SK-N-SH treated with all-trans-retinoic acid at 6 μM for 48 hours (cell line): ENCODE data around the gene CCDC197.
A peak's percentile ranks its signal among the peaks of the same experiment; 100 is the strongest.

ENCODE experiments used
- ATAC-seq: fragments of 200-7000 bp; cut with Tn5 transposase; 3 replicates; pipeline ENCODE4 v1.9.1; 2020; ENCODE audit warnings: mild to moderate bottlenecking, moderate library complexity
- ARNTL ChIP-seq: fragments of 450-650 bp; formaldehyde crosslinking; IDR thresholded peaks from 2 replicates; pipeline ENCODE4 v1.5.0; 2020; ENCODE audit warnings: low read depth, mild to moderate bottlenecking, moderate library complexity, borderline replicate concordance
- BACH2 ChIP-seq: fragments of 250-450 bp; sonication (Bioruptor Pico); IDR thresholded peaks from 2 replicates; pipeline ENCODE4 v1.9.0; 2021; ENCODE audit warnings: mild to moderate bottlenecking, borderline replicate concordance
- CSDC2 ChIP-seq: fragments of 250-450 bp; sonication (Bioruptor Pico); IDR thresholded peaks from 2 replicates; pipeline ENCODE4 v1.5.0; 2020; ENCODE audit warnings: mild to moderate bottlenecking, moderate library complexity
- ESRRG ChIP-seq: fragments of 250-450 bp; sonication (Bioruptor Pico); IDR thresholded peaks from 2 replicates; pipeline ENCODE4 v1.6.1; 2021; ENCODE audit warnings: mild to moderate bottlenecking
- GLIS3 ChIP-seq: fragments of 250-450 bp; sonication (Bioruptor Pico); IDR thresholded peaks from 2 replicates; pipeline ENCODE4 v1.5.0; 2020; ENCODE audit warnings: mild to moderate bottlenecking, moderate library complexity
- ISL1 ChIP-seq: fragments of 250-450 bp; sonication (Bioruptor Pico); IDR thresholded peaks from 2 replicates; pipeline ENCODE4 v2.1.2; 2022; ENCODE audit warnings: mild to moderate bottlenecking, moderate library complexity
- OSR1 ChIP-seq: fragments of 250-450 bp; sonication (Bioruptor Pico); IDR thresholded peaks from 2 replicates; pipeline ENCODE4 v1.8.0; 2022; ENCODE audit warnings: moderate library complexity, mild to moderate bottlenecking, inconsistent platforms
- PPARA ChIP-seq: fragments of 250-450 bp; sonication (Bioruptor Pico); IDR thresholded peaks from 2 replicates; pipeline ENCODE4 v1.5.0; 2020; ENCODE audit warnings: mild to moderate bottlenecking, borderline replicate concordance
- RARB ChIP-seq: fragments of 250-450 bp; sonication (Bioruptor Pico); IDR thresholded peaks from 2 replicates; pipeline ENCODE4 v1.8.0; 2021; ENCODE audit warnings: mild to moderate bottlenecking, moderate library complexity
- TCF4 ChIP-seq: fragments of 250-450 bp; sonication (Bioruptor Pico); IDR thresholded peaks from 2 replicates; pipeline ENCODE4 v1.8.0; 2021; ENCODE audit warnings: mild to moderate bottlenecking, moderate library complexity, borderline replicate concordance
- TOX ChIP-seq: fragments of 250-450 bp; sonication (Bioruptor Pico); IDR thresholded peaks from 2 replicates; pipeline ENCODE4 v1.8.0; 2021; ENCODE audit warnings: mild to moderate bottlenecking, moderate library complexity, borderline replicate concordance
- ZC3H10 ChIP-seq: fragments of 250-450 bp; sonication (Bioruptor Pico); IDR thresholded peaks from 2 replicates; pipeline ENCODE4 v1.5.1; 2021; ENCODE audit warnings: mild to moderate bottlenecking, moderate library complexity
- ZFP3 ChIP-seq: fragments of 250-450 bp; sonication (Bioruptor Pico); IDR thresholded peaks from 2 replicates; pipeline ENCODE4 v1.5.0; 2020; ENCODE audit warnings: mild to moderate bottlenecking, moderate library complexity
- ZFP30 ChIP-seq: fragments of 450-650 bp; formaldehyde crosslinking; IDR thresholded peaks from 2 replicates; pipeline ENCODE4 v1.5.0; 2022; ENCODE audit warnings: mild to moderate bottlenecking, moderate library complexity
- ZNF565 ChIP-seq: fragments of 450-650 bp; formaldehyde crosslinking; conservative IDR thresholded peaks from 2 replicates; pipeline ENCODE4 v1.5.0; 2020; ENCODE audit warnings: low read depth, mild to moderate bottlenecking, moderate library complexity
- ZNF70 ChIP-seq: fragments of 450-650 bp; formaldehyde crosslinking; IDR thresholded peaks from 2 replicates; pipeline ENCODE4 v1.5.0; 2020; ENCODE audit warnings: mild to moderate bottlenecking, moderate library complexity
- ZNF8 ChIP-seq: fragments of 450-650 bp; formaldehyde crosslinking; IDR thresholded peaks from 2 replicates; pipeline ENCODE4 v1.5.0; 2020; ENCODE audit warnings: mild to moderate bottlenecking, moderate library complexity
- TF ChIP-seq, protein P1 (sequence below): fragments of 250-450 bp; sonication (Bioruptor Pico); IDR thresholded peaks from 2 replicates; pipeline ENCODE4 v1.5.1; 2021; ENCODE audit warnings: mild to moderate bottlenecking, moderate library complexity
- TF ChIP-seq, protein P2 (sequence below): fragments of 250-450 bp; sonication (Bioruptor Pico); IDR thresholded peaks from 2 replicates; pipeline ENCODE4 v1.5.1; 2020; ENCODE audit warnings: low read depth, mild to moderate bottlenecking, moderate library complexity
- TF ChIP-seq, protein P3 (sequence below): fragments of 250-450 bp; sonication (Bioruptor Pico); IDR thresholded peaks from 2 replicates; pipeline ENCODE4 v1.8.0; 2021; ENCODE audit warnings: low read depth, mild to moderate bottlenecking, moderate library complexity, borderline replicate concordance
- TF ChIP-seq, protein P4 (sequence below): fragments of 250-450 bp; sonication (Bioruptor Pico); IDR thresholded peaks from 2 replicates; pipeline ENCODE4 v1.5.0; 2020; ENCODE audit warnings: mild to moderate bottlenecking, moderate library complexity

The CCDC197 gene

DNA sequence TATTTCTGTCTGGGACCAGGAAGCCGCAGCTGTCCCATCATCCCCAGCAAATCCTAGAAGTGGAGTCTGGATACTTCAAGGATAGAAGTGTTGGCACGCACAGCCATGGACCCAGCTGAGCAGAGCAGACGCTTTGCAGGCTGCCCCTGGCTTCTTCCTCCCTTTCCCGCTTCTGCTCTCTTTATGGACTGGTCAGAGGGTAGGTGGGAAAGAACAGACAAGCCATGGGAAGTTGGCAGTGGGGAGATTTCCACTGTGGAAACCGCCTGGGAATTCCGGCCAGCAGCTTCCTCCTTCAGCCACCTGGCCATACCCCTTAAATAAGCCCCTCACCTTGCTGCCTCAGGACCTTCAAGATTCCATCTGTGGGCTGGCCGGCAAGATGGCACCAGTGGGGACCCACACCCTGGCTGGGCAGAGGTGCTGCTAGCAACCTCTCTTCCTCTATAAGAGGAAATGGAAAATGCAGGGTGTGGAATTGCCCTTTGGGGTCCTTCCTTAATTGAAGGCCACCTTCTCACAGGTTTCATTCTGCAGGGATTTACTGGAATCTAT is 49.7 kb downstream of the CCDC197 start:
- TF ChIP-seq ESRRG (CRISPR knock-in tag) (no peak), ZNF8 (CRISPR knock-in tag) (no peak)
- no peak for ATAC-seq

DNA sequence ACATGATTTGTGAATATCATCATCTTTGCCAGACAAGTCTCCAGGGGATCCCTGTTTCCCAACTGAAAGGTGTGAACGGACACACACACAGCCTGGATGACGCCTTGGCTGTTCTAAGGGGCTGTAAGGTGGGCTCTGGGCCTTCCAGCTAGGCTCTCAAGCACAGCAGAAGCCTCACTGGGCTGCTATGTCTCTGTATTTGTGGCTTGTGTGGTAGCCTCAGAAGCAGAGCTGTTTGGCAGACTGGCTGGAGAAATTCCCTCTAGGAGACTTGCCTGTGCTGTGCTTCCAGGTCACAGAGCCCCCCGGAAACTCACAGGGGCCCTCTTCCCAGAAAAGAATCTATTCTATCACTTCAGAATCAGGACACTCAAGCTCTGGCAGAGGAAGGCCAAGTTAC is 50.5 kb downstream of the CCDC197 start:
- ATAC-seq, result no peak
- TF ChIP-seq, protein P1, sequence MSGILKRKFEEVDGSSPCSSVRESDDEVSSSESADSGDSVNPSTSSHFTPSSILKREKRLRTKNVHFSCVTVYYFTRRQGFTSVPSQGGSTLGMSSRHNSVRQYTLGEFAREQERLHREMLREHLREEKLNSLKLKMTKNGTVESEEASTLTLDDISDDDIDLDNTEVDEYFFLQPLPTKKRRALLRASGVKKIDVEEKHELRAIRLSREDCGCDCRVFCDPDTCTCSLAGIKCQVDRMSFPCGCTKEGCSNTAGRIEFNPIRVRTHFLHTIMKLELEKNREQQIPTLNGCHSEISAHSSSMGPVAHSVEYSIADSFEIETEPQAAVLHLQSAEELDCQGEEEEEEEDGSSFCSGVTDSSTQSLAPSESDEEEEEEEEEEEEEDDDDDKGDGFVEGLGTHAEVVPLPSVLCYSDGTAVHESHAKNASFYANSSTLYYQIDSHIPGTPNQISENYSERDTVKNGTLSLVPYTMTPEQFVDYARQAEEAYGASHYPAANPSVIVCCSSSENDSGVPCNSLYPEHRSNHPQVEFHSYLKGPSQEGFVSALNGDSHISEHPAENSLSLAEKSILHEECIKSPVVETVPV (CRISPR knock-in tag), result no peak
- TF ChIP-seq RARB (CRISPR knock-in tag), result no peak
- TF ChIP-seq CSDC2, result no peak
- TF ChIP-seq ZNF8 (CRISPR knock-in tag), result no peak
- no peak for TF ChIP-seq ARNTL (CRISPR knock-in tag)
- no peak for TF ChIP-seq BACH2
- no peak for TF ChIP-seq ISL1 (CRISPR knock-in tag)
- no peak for TF ChIP-seq TOX (CRISPR knock-in tag)
- no peak for TF ChIP-seq GLIS3
- no peak for TF ChIP-seq ZFP3
- TF ChIP-seq, protein P2, sequence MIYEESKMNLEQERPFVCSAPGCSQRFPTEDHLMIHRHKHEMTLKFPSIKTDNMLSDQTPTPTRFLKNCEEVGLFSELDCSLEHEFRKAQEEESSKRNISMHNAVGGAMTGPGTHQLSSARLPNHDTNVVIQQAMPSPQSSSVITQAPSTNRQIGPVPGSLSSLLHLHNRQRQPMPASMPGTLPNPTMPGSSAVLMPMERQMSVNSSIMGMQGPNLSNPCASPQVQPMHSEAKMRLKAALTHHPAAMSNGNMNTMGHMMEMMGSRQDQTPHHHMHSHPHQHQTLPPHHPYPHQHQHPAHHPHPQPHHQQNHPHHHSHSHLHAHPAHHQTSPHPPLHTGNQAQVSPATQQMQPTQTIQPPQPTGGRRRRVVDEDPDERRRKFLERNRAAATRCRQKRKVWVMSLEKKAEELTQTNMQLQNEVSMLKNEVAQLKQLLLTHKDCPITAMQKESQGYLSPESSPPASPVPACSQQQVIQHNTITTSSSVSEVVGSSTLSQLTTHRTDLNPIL (CRISPR knock-in tag), result no peak
- TF ChIP-seq, protein P3, sequence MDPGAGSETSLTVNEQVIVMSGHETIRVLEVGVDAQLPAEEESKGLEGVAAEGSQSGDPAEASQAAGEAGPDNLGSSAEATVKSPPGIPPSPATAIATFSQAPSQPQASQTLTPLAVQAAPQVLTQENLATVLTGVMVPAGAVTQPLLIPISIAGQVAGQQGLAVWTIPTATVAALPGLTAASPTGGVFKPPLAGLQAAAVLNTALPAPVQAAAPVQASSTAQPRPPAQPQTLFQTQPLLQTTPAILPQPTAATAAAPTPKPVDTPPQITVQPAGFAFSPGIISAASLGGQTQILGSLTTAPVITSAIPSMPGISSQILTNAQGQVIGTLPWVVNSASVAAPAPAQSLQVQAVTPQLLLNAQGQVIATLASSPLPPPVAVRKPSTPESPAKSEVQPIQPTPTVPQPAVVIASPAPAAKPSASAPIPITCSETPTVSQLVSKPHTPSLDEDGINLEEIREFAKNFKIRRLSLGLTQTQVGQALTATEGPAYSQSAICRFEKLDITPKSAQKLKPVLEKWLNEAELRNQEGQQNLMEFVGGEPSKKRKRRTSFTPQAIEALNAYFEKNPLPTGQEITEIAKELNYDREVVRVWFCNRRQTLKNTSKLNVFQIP, result no peak
- TF ChIP-seq ZC3H10, result no peak
- no peak for TF ChIP-seq ESRRG (CRISPR knock-in tag)
- no peak for TF ChIP-seq ZFP30 (CRISPR knock-in tag)
- TF ChIP-seq TCF4 (CRISPR knock-in tag), result no peak
- TF ChIP-seq ZNF70 (CRISPR knock-in tag), result no peak
- no peak for TF ChIP-seq PPARA (CRISPR knock-in tag)

DNA sequence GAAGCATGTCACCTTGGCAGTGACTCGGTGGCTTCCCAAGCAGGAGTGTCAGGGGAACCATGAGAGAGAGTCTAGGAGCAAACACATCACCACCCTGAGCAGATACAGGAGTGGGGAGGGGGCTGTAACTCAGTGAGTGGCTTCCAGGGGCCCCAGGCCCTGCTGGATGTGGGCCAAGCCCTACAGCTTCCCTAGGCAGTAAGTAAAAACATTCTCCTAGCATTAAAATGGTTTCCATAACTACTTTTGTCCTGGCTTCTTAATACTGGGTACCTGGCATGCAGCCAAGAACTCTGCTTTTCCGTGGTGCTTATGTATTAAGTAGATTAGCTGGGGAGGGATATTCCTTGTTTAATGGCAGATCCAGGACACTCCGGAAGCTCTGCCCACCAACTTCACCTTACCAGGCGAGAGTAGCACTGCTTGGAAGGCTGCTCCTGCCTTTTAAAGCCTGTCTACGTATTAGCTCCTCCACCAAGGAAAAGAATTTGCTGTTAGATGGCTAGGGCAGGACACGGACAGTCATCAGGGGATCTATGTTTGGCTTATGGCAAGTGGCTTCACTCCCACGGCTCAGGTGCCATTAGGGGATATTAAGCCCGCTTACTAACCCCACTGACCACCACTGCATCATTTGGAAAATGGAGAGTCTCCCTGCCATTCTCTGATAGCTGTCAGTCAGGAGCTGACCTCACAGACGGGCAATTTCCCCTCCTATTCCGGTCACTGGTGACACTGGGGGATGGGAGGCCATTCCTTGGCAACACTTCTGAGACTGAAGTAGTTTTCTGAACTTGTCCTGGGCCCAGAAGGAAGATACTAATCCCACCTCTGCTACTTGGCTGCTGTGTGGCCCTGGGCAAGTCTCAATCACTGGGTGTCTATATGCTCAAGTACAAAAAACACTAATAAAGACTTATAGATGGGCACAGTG is 51.9 kb downstream of the CCDC197 start:
- TF ChIP-seq OSR1 (CRISPR knock-in tag), result no peak
- TF ChIP-seq CSDC2, result no peak
- TF ChIP-seq ZC3H10, result no peak
- TF ChIP-seq ZNF70 (CRISPR knock-in tag), result no peak
- TF ChIP-seq RARB (CRISPR knock-in tag), result no peak
- TF ChIP-seq, protein P1 (CRISPR knock-in tag), result no peak
- TF ChIP-seq ZNF565 (CRISPR knock-in tag), result no peak
- TF ChIP-seq ZNF8 (CRISPR knock-in tag), result 0 out of 2 replicates have a peak, but pooled peaks have one; percentile 24
- TF ChIP-seq BACH2, result no peak
- no peak for TF ChIP-seq ISL1 (CRISPR knock-in tag)
- TF ChIP-seq, protein P4, sequence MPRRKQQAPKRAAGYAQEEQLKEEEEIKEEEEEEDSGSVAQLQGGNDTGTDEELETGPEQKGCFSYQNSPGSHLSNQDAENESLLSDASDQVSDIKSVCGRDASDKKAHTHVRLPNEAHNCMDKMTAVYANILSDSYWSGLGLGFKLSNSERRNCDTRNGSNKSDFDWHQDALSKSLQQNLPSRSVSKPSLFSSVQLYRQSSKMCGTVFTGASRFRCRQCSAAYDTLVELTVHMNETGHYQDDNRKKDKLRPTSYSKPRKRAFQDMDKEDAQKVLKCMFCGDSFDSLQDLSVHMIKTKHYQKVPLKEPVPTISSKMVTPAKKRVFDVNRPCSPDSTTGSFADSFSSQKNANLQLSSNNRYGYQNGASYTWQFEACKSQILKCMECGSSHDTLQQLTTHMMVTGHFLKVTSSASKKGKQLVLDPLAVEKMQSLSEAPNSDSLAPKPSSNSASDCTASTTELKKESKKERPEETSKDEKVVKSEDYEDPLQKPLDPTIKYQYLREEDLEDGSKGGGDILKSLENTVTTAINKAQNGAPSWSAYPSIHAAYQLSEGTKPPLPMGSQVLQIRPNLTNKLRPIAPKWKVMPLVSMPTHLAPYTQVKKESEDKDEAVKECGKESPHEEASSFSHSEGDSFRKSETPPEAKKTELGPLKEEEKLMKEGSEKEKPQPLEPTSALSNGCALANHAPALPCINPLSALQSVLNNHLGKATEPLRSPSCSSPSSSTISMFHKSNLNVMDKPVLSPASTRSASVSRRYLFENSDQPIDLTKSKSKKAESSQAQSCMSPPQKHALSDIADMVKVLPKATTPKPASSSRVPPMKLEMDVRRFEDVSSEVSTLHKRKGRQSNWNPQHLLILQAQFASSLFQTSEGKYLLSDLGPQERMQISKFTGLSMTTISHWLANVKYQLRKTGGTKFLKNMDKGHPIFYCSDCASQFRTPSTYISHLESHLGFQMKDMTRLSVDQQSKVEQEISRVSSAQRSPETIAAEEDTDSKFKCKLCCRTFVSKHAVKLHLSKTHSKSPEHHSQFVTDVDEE (CRISPR knock-in tag), result 0 out of 2 replicates have a peak, but pooled peaks have one; percentile 44
- TF ChIP-seq, protein P3, result no peak
- no peak for TF ChIP-seq TOX (CRISPR knock-in tag)
- TF ChIP-seq ARNTL (CRISPR knock-in tag), result no peak
- TF ChIP-seq, protein P2 (CRISPR knock-in tag), result no peak
- ATAC-seq, result no peak
